Mucosa of stomach (tissue), 1 donor: ENCODE results near the gene NFATC3.
"Not testable (repeated sequence)": the region's sequence is repeated elsewhere in the genome, so short reads cannot be mapped to it uniquely, and the experiment has no call there.

ENCODE experiments used
- H3K27me3 ChIP-seq: one replicate; pipeline ENCODE4 v1.7.0; 2013; ENCODE audit warnings: mild to moderate bottlenecking, low read length; ENCODE audit not compliant: control insufficient read depth, insufficient read depth
- H3K36me3 ChIP-seq: one replicate; pipeline ENCODE4 v1.7.0; 2013; ENCODE audit warnings: low read length; ENCODE audit not compliant: control insufficient read depth, insufficient read depth
- H3K4me1 ChIP-seq: one replicate; pipeline ENCODE4 v1.7.0; 2013; ENCODE audit warnings: mild to moderate bottlenecking, low read length; ENCODE audit not compliant: control insufficient read depth, insufficient read depth
- H3K4me3 ChIP-seq: one replicate; pipeline ENCODE4 v1.7.0; 2013; ENCODE audit warnings: low read length
- H3K9ac ChIP-seq: one replicate; pipeline ENCODE4 v1.7.0; 2013; ENCODE audit warnings: mild to moderate bottlenecking, low read length, moderate library complexity
- H3K9me3 ChIP-seq: one replicate; pipeline ENCODE4 v1.7.0; 2013; ENCODE audit warnings: mild to moderate bottlenecking, low read length, moderate library complexity; ENCODE audit not compliant: control insufficient read depth
- donor health status: Pancreatic carcinoma.

NFATC3 gene

DNA sequence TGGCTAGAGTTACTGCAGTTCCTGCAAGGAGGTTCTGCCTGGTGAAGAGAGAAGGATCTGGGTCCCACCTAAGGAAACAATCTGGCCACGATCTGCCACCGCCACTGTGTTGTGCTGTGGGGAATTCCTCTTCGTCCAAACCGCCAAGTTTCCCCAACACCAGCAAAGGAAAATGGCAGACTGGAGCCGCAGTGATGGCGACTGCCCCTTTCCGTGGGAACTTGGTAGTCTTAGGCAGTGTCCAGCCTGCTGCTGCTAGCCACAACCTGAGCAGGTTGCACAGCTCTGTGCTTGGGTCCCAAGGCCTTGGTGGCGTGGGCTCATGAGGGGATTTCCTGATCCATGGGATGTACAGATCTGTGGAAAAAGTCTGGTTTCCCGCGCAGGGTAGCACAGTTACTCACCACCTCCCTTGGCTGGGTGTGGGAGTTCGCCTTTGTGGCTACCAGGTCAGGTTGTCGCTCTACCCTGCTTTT is 28.6 kb downstream of the NFATC3 start:
- Histone ChIP-seq H3K27me3 (no peaks in the 10 kb centered on the region), H3K4me3 (no peak overlapping the region), H3K4me1 (no peaks in the 10 kb centered on the region), H3K36me3 (no peaks in the 10 kb centered on the region), H3K9ac (no peak overlapping the region), H3K9me3 (no peaks in the 10 kb centered on the region)

DNA sequence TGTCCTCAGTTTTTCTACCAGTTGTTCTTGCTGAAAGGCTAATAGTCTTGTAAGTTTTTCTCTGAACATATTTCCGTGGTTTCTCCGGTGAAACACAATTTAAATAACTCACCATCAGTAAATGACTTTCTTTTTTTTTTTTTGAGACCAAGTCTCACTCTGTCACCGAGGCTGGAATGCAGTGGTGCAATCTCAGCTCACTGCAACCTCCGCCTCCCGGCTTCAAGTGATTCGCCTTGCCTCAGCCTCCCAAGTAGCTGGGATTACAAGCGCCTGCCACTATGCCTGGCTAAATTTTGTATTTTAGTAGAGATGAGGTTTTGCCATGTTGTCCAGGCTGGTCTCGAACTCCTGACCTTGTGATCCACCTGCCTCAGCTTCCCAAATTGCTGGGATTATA is 29.8 kb downstream of the NFATC3 start:
- H3K9me3 ChIP-seq, H3K4me3 ChIP-seq, H3K36me3 ChIP-seq, H3K9ac ChIP-seq, H3K4me1 ChIP-seq, H3K27me3 ChIP-seq: not testable (repeated sequence)

DNA sequence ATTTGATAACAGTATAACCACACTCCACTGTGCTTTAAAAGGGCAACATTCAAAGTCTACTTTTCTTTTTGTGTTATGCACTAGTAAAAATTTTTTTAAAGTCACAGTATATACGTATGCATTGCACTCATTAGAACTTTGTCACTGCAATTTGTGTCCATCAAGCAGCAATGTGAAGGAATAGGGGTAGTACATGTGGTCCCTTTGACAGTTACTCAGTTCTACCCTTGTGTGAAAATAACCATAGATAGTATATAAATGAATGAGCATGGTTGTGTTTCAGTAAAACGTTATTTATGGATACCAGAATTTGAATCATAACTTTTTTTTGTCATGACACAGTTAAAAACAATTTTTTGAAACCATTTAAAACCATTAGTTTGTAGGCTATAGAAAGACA is 30.7 kb downstream of the NFATC3 start:
- H3K27me3 ChIP-seq: no peaks in the 10 kb centered on the region
- no peaks in the 10 kb centered on the region for H3K9me3 ChIP-seq
- no peaks in the 10 kb centered on the region for H3K36me3 ChIP-seq
- no peak overlapping the region for H3K9ac ChIP-seq
- H3K4me3 ChIP-seq: no peak overlapping the region
- H3K4me1 ChIP-seq: no peaks in the 10 kb centered on the region

- Histone ChIP-seq H3K9me3 (no peaks in the 10 kb centered on the region), H3K36me3 (no peaks in the 10 kb centered on the region), H3K4me3 (no peak overlapping the region), H3K9ac (no peak overlapping the region), H3K27me3 (no peaks in the 10 kb centered on the region), H3K4me1 (no peaks in the 10 kb centered on the region)
Measured at GRCh38 chr16:68116256-68116867, 31.2 kb downstream of the NFATC3 start.

- Histone ChIP-seq H3K9ac (no peak overlapping the region), H3K4me3 (no peak overlapping the region), H3K36me3 (no peaks in the 10 kb centered on the region), H3K27me3 (no peaks in the 10 kb centered on the region), H3K4me1 (no peaks in the 10 kb centered on the region), H3K9me3 (no peaks in the 10 kb centered on the region)
Measured at GRCh38 chr16:68117884-68118283, 32.7 kb downstream of the NFATC3 start.

GRCh38 chr16:68118954-68119353 is 33.8 kb downstream of the NFATC3 start:
- H3K4me3 ChIP-seq, H3K9ac ChIP-seq, H3K27me3 ChIP-seq, H3K9me3 ChIP-seq, H3K4me1 ChIP-seq, H3K36me3 ChIP-seq: not testable (repeated sequence)

DNA sequence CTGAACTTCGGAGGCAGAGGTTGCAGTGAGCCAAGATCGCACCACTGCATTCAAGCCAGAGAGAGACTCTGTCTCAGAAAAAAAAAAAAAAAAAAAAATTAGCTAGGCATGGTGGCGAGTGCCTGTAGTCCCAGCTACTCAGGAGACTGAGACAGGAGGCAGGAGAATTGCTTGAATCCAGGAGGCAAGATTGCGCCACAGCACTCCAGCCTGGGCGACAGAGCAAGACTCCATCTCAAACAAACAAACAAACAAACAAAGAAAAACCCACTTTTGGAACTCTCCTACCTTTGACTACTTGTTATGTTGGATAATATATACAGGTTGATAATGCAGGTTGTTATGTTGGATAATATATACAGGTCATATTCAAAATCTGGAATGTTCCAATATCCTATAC is 35.3 kb downstream of the NFATC3 start:
- H3K27me3 ChIP-seq, H3K9ac ChIP-seq, H3K9me3 ChIP-seq, H3K4me1 ChIP-seq, H3K36me3 ChIP-seq, H3K4me3 ChIP-seq: not testable (repeated sequence)

DNA sequence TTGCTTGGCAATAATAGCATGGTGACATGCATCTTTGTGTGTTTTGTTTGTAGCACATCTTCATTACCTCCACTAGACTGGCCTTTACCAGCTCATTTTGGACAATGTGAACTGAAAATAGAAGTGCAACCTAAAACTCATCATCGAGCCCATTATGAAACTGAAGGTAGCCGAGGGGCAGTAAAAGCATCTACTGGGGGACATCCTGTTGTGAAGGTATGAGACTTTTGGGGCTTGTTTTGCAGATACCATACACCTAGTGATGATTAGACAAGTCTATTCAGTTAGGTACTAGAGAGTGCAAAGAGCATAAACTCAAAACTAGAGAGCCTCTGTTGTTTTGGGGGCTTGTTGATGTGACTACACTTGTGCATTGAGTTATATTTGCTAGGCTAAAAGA is 41.2 kb downstream of the NFATC3 start:
- Histone ChIP-seq H3K4me3 (no peak overlapping the region), H3K9ac (no peak overlapping the region), H3K4me1 (peaks cover 4% of the 10 kb centered on the region), H3K27me3 (no peaks in the 10 kb centered on the region), H3K36me3 (no peaks in the 10 kb centered on the region), H3K9me3 (no peaks in the 10 kb centered on the region)

GRCh38 chr16:68128577-68129305 is 43.6 kb downstream of the NFATC3 start:
- Histone ChIP-seq H3K4me1 (peaks cover 4% of the 10 kb centered on the region), H3K9ac (no peak overlapping the region), H3K27me3 (no peaks in the 10 kb centered on the region), H3K9me3 (no peaks in the 10 kb centered on the region), H3K36me3 (no peaks in the 10 kb centered on the region), H3K4me3 (no peak overlapping the region)

- H3K4me1 ChIP-seq: peaks cover 4% of the 10 kb centered on the region
Measured at GRCh38 chr16:68130520-68130919, 45.4 kb downstream of the NFATC3 start.

DNA sequence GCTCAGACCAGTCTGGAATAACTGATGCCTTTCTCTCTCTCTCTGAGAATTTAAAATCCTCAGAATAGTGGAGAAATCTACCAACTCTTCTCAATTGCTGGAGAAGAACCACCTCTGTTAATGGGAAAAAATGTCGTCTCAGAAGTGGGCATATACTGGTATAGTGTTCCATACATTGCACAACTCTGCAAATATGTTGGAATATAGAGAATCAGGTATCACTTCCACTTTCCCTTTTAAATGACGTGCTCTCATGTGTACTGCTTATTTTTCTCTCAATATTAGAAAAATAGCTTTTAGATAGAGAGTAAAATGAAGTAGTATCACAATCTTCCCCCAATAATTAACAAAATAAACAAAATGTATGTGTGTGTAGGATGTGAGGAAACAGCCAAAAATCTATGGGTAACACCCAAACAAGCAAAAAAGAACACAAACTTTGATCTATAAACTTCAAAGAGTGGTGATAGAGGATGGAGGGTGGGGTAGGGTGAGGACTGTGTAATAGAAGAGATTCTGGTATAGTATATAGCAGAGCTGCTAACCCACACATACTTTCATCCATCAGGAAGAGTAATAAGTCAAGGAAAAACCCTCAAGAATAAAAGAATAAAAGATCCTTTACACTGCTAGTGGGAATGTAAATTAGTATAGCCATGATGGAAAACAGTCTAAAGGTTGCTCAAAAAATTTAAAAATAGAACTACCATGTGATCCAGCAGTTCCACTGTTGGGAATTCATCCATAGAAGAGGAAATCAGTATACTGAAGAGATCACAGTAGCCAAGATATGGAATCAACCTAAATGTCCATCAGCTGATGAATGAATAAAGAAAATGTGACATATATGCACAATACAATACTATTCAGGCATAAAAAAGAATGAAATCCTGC is 46.9 kb downstream of the NFATC3 start:
- Histone ChIP-seq H3K36me3 (no peaks in the 10 kb centered on the region), H3K27me3 (no peaks in the 10 kb centered on the region), H3K4me3 (no peak overlapping the region), H3K9ac (no peak overlapping the region), H3K9me3 (no peaks in the 10 kb centered on the region), H3K4me1 (peaks cover 4% of the 10 kb centered on the region)

More at GRCh38 chr16:68130520-68130919, 45.4 kb downstream of the NFATC3 start:
- Histone ChIP-seq H3K36me3 (no peaks in the 10 kb centered on the region), H3K9me3 (no peaks in the 10 kb centered on the region), H3K27me3 (no peaks in the 10 kb centered on the region), H3K9ac (no peak overlapping the region), H3K4me3 (no peak overlapping the region)

GRCh38 chr16:68133000-68133399 is 47.8 kb downstream of the NFATC3 start:
- H3K9ac ChIP-seq, H3K4me3 ChIP-seq, H3K36me3 ChIP-seq, H3K27me3 ChIP-seq, H3K9me3 ChIP-seq, H3K4me1 ChIP-seq: not testable (repeated sequence)
